Measurements from ENCODE around the gene MTA2.

MTA2 gene

GRCh38 chr11:62632492-62632891, 30.8 kb upstream of the MTA2 start:
- Histone ChIP-seq H3K27ac (ENCODE audit: low read depth, low read length, poor library complexity, severe bottlenecking) (no peak overlapping the region), H3K4me2 (ENCODE audit: low read length) (no peak overlapping the region), H3K27me3 (ENCODE audit: insufficient read depth, low read length) (no peaks in the 10 kb centered on the region)

GRCh38 chr11:62627713-62628112, 26.0 kb upstream of the MTA2 start:
- Histone ChIP-seq H3K9me3 (ENCODE audit: low read length) (no peaks in the 10 kb centered on the region), H3K36me3 (ENCODE audit: insufficient read depth, low read length) (peaks cover 79% of the 10 kb centered on the region), H4K20me1 (ENCODE audit: insufficient read depth, low read length) (no peaks in the 10 kb centered on the region), H3K27me3 (ENCODE audit: insufficient read depth, low read length) (no peaks in the 10 kb centered on the region), H3F3A (ENCODE audit: insufficient read depth, low read length) (peaks cover 2% of the 10 kb centered on the region; the same call in 1 of the 2 replicates), H3K4me2 (ENCODE audit: low read length) (no peak overlapping the region), H3K79me2 (ENCODE audit: insufficient read depth, low read length) (no peaks in the 10 kb centered on the region), H3K4me3 (ENCODE audit: low read depth, low read length, poor library complexity, severe bottlenecking) (no peak overlapping the region), H3K27ac (ENCODE audit: low read depth, low read length, poor library complexity, severe bottlenecking) (no peak overlapping the region), H2AFZ (ENCODE audit: low read length) (no peak overlapping the region), H3K4me1 (ENCODE audit: insufficient read depth, low read length, severe bottlenecking) (no peaks in the 10 kb centered on the region), H3K9ac (ENCODE audit: low read length) (no peak overlapping the region), H3K9me2 (ENCODE audit: low read depth, low read length) (no peaks in the 10 kb centered on the region)
- no peak for TF ChIP-seq CTCF (IDR thresholded peaks at IDR 0.05; ENCODE audit: low read length)
- no peak for TF ChIP-seq EZH2 (IDR thresholded peaks at IDR 0.05; ENCODE audit: borderline replicate concordance, low read length)

More at GRCh38 chr11:62632492-62632891, 30.8 kb upstream of the MTA2 start:
- H4K20me1 ChIP-seq (ENCODE audit: insufficient read depth, low read length) = no peaks in the 10 kb centered on the region
- H3K4me1 ChIP-seq (ENCODE audit: insufficient read depth, low read length, severe bottlenecking) = no peaks in the 10 kb centered on the region
- TF ChIP-seq CTCF (IDR thresholded peaks at IDR 0.05; ENCODE audit: low read length) (no peak), EZH2 (IDR thresholded peaks at IDR 0.05; ENCODE audit: borderline replicate concordance, low read length) (no peak)
- H3K9me3 ChIP-seq (ENCODE audit: low read length) = no peaks in the 10 kb centered on the region
- peaks cover 97% of the 10 kb centered on the region for H3K36me3 ChIP-seq (ENCODE audit: insufficient read depth, low read length)
- H3F3A ChIP-seq (ENCODE audit: insufficient read depth, low read length) = no peaks in the 10 kb centered on the region
- H3K9me2 ChIP-seq (ENCODE audit: low read depth, low read length) = no peaks in the 10 kb centered on the region
- no peak overlapping the region for H2AFZ ChIP-seq (ENCODE audit: low read length)
- H3K9ac ChIP-seq (ENCODE audit: low read length) = no peak overlapping the region
- H3K79me2 ChIP-seq (ENCODE audit: insufficient read depth, low read length) = no peaks in the 10 kb centered on the region
- no peak overlapping the region for H3K4me3 ChIP-seq (ENCODE audit: low read depth, low read length, poor library complexity, severe bottlenecking)

GRCh38 chr11:62622476-62623089, 20.9 kb upstream of the MTA2 start:
- peaks cover 8% of the 10 kb centered on the region for H3K79me2 ChIP-seq (ENCODE audit: insufficient read depth, low read length)
- H4K20me1 ChIP-seq (ENCODE audit: insufficient read depth, low read length) = no peaks in the 10 kb centered on the region
- peaks cover 14% of the 10 kb centered on the region for H3K4me1 ChIP-seq (ENCODE audit: insufficient read depth, low read length, severe bottlenecking)
- no peak for TF ChIP-seq EZH2 (IDR thresholded peaks at IDR 0.05; ENCODE audit: borderline replicate concordance, low read length)
- no peak for TF ChIP-seq CTCF (IDR thresholded peaks at IDR 0.05; ENCODE audit: low read length)
- peaks cover 36% of the 10 kb centered on the region for H3K36me3 ChIP-seq (ENCODE audit: insufficient read depth, low read length)
- peak overlapping the region; percentile 80 for H3K27ac ChIP-seq (ENCODE audit: low read depth, low read length, poor library complexity, severe bottlenecking)
- no peaks in the 10 kb centered on the region for H3K9me2 ChIP-seq (ENCODE audit: low read depth, low read length)
- H3K27me3 ChIP-seq (ENCODE audit: insufficient read depth, low read length) = no peaks in the 10 kb centered on the region
- peak overlapping the region; percentile 17; the same call in 1 of the 2 replicates for H3K9ac ChIP-seq (ENCODE audit: low read length)
- no peaks in the 10 kb centered on the region for H3K9me3 ChIP-seq (ENCODE audit: low read length)
- peaks cover 7% of the 10 kb centered on the region; the same call in 1 of the 2 replicates for H3F3A ChIP-seq (ENCODE audit: insufficient read depth, low read length)
- no peak overlapping the region for H2AFZ ChIP-seq (ENCODE audit: low read length)
- H3K4me2 ChIP-seq (ENCODE audit: low read length) = peak overlapping the region; percentile 33
- peak overlapping the region; percentile 96 for H3K4me3 ChIP-seq (ENCODE audit: low read depth, low read length, poor library complexity, severe bottlenecking)
